Fibroblast of skin of scalp (primary cell): ENCODE results near the gene BABAM2.

Experiments used
- DNase-seq: peaks from one replicate; pipeline ENCODE4 v3.0.0-alpha.2; 2013

BABAM2 gene

DNA sequence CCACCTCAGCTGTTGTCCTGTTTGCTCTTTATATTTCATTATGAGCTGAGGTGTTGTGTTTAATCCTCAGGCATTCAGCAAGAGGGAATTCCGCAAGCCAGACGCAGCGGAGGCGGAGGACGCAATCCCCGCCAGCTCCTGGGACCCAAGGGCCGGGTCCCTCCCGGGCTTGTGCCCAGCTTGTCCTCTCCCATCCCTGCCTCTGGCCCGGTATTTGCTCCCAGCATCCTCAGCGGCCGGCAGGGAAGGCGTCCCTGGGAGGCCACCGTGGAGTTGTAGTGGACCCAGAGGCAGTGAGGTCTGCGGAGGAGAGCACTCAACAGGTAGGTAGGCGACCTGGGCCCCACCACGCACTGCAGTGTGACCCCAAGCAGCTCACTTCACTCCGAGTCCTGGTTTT lies 459.7 kb downstream of the BABAM2 start:
- DNase-seq, result no peak

DNA sequence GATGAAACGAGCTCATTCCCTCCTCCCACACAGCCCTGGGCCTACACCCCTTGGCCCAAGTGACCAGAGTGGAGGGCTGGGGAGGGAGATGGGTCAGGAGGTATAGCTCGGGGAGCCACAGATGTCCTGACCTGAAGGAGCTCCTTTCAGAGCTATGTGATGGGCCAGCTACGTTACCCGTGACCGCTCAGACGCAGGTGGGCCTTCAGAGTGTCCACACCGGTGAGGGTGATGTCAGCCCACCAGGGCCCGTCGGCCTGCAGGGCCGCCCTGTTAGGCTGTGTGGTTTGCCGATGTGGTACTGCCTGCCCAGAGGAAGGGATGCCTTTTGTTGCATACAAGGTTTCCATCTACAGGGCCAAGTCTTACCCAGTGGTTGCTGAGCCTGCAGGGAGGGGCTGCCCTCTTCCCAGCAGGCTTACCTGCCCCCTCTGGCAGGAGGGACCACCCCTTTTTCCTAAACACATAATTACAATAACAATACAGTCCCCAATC lies 460.3 kb downstream of the BABAM2 start:
- no peak for DNase-seq

DNA sequence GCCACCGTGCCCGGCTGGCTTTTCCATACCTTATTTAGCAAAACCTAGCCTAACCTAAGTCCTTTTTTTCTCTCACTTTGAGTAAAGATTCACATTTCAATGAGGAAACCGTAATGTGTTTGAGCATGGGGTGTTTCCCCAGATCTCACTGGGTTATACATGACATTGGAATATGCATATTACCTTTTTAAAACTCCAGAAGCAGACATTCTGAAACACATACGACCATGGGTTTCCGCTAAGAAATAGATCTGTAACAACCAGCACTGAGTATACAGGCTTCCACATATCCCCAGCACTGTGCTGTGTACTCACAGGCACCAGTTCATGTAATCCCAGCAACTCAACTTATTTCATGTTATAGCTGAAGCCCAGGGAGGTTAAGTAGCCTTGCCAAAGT lies 461.1 kb downstream of the BABAM2 start:
- no peak for DNase-seq

DNA sequence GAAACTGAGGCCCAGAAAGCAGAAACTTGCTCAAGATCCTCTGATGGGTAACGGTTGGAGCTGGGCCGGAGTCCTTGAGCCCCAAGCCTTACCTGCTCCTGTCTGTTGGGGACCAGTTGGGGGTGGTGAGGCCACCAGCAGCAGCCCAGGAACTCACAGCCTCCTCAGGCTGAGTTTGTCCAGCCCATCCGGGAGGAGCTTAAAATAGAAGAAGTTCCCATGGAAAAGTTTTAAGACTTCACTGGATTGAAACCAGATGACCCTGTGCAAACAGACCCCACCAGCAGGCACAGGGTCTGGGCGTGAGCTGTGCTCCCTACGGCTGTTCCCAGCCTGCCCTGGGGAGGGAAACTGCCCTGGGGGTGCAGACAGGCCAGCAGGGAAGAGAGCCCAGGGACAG lies 461.6 kb downstream of the BABAM2 start:
- peak; percentile 79 for DNase-seq

DNA sequence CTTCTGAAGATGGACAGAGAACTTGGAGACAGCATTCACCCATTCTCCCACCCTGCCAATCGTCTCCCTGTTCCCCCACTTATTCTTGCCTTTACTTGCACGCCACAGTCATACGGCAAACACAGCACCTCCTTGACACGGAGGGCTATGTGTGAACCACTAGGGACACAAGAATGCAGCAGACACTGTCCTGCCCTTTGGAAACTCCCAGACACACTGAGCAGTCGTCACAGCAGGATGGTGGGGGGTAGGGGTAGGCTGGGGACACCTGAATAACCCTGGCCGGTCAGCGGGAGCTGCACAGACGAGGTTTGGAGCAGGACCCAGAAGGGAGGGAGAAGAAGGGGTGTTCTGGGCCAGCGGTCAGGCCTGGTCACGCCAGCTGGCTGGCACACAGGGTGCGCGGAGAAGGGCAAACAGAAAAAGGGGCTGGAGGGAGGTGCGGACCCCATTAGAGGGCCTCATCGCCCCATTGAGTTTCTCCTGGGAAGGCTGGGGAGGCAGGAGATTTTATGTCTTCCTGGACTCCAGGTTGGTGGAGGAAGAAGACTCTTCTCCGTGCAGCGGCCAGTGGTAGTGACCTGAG lies 462.2 kb downstream of the BABAM2 start:
- peak; percentile 45 for DNase-seq

DNA sequence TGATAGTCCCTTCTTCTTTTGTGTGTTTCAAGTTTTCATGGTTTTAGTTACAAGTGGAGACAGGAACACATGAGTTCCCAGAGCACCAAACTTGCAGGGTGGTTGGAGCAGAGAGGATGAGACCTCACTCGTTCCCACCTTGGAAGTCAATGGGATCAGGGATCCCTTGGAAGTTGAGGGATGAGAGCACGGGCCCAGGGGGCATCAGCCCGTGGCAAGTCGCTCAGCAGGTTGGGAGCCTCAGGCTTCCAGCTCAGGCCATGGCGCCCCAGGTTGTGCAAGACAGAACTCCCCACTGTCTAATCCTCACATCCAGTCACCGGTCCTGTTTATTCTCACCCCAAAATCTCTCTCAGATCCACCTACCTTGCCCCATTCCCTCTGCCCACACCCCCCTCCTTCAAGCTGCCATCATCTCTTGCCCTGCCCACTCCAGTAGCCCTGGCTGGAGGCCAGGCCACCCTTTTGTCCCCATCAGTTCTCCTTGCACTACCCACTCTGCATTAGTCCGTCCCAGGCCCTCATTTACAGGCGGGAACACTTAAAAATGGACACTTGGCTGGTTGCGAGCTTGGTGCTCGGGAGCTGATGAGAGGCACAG lies 464.5 kb downstream of the BABAM2 start:
- DNase-seq, result no peak

DNA sequence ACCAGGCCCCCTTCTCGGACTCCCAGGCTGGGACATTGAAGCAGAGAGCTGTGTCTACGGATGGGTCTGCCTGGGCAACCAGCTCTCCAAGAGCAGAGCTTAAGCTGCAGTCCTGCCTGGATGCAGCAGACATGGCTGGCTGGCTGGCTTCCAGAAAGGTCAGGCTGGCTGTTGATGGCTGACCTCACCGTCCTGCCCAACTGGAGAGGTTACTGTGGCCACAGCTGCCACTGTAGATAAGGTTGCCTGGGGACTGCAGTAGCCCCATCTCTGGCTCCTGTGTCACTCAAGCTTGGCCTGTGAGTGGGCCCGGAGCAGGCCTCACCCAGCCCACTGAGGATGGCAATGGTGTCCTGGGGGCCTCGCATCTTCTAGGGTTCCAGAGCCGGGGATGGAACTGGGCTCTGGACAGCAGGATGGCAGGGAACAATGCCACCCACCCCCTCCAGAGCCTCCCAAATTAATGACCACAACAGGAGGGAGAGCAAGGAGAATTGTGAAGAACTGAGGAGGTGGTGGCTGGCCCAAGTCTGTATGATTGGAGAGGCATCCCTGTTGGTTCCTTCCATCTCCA lies 465.1 kb downstream of the BABAM2 start:
- DNase-seq, result no peak

DNA sequence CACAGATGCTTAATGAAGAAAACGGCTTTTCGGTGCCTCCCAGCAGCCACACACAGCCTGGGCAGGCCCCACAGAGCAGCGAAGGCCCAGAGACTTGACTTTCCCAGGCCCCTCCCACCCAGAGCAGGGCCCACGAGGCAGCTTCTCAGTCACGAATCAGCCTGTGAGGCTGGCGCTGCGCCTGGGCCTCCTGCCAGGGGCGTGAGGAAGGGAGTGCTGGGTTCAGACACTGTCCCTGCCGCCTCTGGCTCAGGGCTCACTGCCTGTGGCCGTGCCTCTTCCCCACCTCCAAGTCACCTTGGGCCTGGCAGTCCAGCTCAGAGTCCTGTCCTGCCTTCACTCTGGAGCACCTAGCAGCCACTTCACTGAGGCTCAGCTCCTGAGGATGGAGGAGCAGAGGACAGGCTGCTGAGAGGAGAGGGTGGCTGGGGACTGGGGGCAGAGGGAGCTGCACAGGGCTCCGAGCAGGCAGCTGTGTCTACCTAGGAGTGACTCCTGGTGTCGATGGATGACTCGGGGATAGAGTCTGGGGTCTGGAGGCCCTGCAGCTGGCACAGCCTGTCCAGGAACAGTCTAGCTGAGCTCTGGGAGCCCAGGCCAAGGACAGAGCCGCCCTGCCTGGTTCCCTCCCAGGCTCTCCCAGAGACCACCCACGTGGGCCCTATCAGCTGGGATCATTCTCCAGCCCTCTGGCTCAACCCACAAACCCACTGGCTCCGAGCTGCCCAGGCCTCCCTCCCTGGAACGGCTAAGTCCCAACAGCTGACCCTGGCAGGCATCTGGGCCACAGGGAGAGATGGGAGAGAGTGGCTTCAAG lies 465.8 kb downstream of the BABAM2 start:
- DNase-seq, result peak; percentile 97

DNA sequence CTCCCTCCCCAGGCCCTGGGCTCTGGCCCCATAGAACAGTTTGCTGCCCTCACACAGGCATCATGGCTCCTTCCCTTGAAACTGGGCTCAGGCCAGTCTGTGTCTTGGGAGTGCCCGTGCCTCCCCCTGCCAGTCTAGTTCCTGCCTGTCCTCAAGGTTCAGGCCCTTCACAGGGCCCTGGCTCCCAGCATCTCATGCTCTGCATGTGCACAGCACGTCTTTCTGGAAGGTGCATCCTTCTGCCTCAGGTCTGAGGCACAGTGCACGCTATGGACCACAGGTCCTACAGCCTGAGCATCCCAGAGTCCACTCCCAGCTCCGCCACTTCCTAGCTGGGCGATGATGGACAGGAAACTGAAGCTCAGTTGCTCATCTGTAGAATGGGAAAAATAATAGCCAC lies 466.5 kb downstream of the BABAM2 start:
- DNase-seq, result no peak

DNA sequence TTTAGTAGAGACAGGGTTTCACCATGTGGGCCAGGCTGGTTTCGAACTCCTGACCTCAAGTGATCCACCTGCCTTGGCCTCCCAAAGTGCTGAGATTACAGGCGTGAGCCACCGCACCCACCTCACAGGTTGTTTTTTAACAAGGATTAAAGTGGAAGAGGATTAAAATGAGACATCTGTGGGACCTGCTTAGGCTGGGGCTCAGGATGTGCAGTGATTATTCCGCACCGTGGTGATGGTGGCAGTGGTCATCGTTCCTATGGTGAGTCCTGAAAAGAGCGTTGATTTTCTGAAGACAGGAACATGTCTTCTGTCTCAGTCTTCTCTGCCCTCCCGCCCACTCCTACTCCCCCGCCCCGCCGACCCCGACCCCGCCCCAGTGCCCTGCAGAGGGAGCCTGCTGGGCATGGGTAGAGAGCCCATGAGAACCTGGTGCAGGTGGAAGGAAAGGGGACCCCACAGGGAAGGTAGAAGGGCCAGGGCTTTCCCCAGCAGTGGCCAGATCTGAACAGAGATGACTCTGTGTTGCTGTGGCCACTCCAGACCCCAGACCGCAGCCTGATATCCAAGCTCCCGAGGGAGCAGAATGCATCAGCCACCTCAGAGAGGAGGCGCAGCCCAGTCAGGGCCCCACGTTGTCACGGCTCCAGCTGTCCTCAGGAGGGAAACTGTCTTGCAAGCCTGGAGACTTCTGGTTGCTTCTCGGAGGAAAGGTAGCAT lies 467.6 kb downstream of the BABAM2 start:
- DNase-seq, result no peak

DNA sequence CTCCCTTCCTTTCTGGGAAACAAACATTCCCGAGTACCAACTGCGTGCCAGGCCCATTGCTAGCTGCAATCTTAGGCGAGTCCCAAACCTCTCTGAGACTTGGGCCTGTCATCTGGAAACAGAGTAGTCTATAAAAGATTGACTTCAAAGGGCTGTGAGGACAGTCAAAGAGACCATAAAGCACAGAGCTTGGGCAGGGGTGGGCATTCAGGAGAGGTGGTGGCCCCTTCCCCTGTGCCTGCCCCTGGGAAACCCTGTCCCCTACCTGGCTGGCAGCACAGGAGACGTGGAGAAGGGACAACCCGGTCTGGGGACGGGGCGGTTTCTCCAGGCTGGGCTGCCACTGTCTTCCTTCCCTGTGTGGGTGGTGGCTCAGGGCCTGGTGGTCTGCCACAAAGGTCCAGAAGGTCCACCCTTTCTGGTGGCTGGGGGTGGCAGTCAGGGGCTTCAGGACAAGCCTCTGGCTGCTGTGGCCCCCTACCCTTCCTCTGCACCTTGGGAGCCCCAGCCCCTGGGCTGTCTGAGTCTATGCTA lies 468.2 kb downstream of the BABAM2 start:
- DNase-seq, result no peak

DNA sequence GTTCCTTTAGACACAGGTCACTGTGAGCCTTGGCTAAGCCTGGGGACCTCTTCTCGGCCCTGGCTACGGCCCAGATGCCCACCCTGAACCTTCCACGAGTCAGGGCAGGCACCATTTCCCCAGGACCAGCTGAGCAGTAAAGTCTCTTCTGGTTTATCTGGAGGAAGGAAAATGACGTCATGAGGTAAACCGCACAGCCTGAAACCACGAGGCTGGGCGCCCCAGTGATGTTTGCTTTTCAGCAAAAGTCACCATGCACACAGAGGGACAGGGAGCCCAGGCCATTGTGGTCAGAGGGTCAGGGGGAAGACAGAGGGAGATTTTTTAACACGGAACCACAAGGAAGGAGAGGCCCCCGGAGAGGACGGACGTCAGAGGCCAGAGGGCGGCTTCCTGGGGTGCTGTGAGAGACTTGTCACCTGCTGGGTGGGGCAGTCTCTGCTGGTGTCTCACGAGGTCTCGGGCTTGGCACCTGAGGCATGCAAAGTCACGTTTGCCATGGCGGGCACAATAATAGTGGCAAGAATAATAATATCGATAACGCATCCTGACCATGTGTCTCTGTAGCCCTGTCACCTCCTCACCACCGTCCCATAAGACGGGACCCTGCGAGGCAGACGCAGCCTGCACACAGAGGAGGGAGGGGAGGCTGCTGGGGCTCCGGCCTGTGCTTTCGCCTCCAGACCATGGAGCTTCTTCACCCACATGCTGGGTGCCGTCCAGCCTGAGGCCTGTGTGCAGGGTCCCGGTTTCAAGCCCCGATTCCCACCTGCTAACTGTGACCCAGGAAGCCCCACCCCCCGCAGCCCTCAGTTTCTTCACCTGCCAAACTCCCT lies 468.9 kb downstream of the BABAM2 start:
- DNase-seq, result no peak

DNA sequence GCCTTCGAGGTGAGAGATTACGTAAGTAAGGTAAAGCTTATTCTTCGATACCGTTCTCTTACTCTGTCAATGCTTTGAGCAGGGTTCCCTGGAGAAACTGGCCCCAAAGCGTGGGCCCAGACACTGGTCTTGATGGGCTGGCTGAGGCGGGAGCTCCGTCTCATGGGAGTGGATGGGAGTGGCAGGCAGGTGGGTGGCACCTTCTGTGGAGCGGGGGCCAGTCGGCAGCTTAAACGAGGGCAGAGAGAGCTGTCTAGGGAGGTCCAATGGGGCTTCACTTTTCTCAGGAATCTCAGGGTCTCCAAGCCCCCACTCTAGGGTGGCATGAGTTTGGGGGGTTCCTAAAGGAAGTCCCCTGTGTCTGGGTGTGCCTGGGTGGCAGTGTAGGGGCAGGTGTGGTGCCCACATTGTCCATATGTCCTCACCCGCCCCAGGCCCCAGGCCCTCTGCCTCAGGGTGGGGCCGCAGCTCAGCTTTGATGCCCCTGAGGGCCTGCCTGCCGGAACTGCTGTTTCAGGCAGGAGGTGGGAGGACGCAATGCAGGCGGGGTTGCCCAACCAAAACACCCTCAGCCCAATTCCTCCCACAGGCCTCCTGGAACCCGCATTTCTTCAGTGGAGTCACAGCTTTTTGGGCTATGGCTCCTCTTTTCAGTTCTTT lies 469.7 kb downstream of the BABAM2 start:
- DNase-seq, result no peak

DNA sequence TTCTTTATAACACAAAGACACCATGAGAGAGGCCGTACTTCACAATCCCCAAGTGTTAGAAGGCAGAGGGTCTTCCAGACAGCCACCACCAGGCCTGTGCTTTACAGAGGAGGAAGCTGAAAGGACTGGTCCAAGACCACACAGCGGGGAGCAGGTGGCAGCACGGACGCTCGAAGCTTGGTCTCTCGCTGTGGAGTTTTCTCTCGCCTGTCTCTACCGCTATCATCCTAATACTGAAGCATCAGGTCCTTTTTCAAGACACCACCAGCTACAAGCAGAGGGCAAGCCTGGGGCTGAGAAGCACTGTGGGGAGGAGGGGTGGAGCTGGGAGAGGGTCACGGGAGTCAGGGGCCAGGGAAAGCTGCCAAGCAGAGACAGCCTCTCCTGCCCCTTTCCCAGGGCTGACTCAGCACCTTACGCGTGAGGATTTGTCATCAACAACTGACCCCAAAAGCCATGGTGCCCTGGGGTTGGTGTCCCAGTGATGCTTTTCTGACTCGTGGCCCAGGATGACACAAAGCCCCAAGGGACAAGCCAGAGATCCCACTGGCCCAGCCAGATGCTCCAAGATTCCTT lies 470.3 kb downstream of the BABAM2 start:
- DNase-seq, result peak; percentile 76

DNA sequence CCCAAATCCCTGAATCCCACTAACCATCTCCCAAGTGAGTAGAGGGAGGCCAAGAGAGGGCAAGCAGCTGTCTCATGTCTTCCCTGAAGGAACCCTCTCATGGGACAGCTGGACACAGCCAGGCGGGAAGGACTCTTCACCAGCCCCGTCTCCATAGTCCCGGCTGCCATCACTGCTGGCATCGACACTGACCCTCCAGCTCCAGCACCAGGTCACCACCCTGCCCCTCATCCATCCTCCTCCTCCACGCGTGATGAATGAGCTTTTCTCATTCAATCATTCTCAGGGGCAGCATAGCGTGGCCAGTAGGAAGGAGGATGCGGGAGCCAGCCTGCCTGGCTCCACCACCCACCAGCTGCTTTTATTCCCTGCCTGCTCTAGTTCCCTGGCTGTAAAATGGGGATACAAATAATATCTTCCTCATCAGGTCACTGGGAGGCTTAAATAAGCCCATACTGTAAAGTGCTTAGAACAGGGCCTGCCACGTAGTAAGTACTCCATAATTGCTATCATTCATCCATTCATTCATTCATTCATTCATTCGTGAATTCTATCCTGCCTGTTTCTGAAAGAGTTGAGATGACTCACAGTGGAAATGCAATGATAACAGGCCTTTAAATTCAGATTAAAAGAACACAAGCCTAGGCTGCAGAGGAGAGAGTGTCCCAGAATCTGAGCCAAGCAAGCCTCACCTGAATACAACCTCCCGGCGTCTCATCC lies 471.6 kb downstream of the BABAM2 start:
- DNase-seq, result no peak

DNA sequence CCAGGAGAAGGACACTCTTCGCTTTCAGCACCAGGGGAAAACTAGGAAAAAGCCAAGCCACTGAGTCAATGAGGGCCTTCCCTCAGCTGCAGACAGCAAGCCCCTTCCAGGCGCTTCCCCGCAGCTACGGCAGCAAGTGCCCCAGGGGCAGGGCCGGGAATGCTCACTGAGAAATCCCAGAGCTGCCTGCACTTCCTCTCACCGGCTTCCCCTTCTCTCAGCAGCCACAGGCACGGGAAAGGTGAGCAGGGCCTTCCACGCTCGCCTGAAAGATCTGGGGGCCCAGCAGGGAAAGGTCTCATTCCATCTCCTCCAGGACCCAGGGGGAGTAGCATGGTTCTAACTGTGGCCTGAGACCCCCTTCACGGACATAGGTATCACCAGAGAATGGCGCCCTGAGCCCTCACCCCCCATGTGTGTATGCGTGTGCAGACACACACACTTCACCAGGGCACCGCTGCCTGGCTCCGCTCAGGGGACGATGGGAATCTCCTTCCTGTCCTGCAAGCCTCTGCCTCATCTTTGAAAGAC lies 472.5 kb downstream of the BABAM2 start:
- no peak for DNase-seq

DNA sequence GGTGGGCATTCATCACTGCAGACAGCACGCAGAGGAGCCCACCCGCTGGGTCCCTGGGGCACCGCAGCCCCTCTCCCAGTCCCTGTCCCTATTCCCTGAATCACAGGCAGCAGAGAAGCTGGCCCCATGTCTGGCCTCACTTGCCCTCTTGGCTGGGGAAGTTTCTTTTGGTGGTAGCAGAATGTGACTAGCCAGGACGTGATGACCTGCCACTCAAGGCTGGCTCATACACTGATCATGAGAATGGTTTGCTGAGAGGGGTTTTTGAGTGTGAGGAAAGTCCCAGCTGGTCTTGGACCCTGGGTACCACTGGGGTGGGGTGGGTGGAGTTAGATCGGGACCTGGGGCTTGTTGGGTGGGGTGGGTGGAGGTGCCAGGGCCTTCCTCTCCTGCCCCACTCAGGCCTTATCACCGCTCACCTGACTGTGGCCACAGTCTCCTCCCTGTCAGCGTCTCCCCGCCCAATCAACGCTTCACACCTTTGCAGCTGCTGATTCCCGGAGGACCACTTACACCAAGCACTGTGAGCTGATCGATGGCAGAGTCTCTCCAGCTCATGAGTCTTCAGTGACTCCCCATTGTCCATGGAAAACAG lies 473.3 kb downstream of the BABAM2 start:
- no peak for DNase-seq

DNA sequence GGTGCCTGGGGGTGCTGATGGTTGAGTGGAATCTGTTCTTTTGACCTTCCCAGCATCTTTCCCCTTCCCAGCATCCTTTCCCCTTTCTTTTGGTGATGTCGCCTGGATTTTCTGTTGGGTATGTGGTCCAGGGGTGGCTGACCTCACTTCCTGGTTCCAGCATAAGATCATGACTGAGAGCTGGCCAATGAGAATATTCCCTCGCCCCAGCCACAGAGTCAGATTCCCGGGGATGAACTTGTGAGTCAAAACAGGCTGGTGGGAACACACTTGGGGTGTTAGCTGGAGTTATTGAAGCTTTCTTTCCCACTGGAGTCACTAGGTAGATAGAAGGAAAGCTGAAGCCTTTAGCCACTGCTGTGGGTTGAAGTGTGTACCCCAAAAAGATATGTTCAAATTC lies 474.1 kb downstream of the BABAM2 start:
- no peak for DNase-seq

DNA sequence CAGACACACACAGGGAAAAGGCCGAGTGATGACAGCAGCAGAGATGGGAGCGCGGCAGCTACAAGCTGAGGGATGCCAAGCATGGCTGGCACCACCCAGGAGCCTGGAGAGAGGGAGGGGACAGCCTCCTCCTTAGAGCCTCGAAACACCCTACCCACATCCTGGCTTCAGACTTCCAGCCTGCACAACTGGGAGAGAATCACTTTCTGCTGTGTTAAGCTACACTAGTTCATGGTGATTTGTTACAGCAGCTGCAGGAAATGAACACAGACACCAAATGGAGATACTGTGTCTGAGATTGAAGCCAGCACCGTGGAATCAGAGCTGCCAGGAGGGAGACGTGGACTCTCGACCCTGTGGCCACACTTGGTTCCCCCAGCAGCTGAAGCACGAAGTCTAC lies 474.6 kb downstream of the BABAM2 start:
- no peak for DNase-seq
